ENCODE data around the gene ZCWPW1. TPM values are rescaled to one million over a fixed set of nuclear protein-coding genes. Genes with fewer than 3 reads are reported as not detected.

The ZCWPW1 gene
- total RNA-seq, 1 experiment from 2014 or later = 4.1 TPM

- CTCF ChIA-PET = interaction anchor here (1.4 kb wide), 1 partner anchor 69 kb away, joined by 3 read pairs; no protein-coding TSS in a partner anchor
- Mint-ChIP-seq H3K4me1 (ENCODE audit: low read depth, unreplicated experiment) (peaks cover 16% of the 10 kb centered on the region), H3K9me3 (ENCODE audit: low read depth, unreplicated experiment) (no peaks in the 10 kb centered on the region), H3K36me3 (ENCODE audit: insufficient read depth, unreplicated experiment) (peaks cover 27% of the 10 kb centered on the region), H3K27ac (ENCODE audit: unreplicated experiment) (no peak overlapping the region), H3K27me3 (ENCODE audit: unreplicated experiment) (no peaks in the 10 kb centered on the region), H3K4me3 (ENCODE audit: low read depth, unreplicated experiment) (peak overlapping the region; percentile 59)
- intact Hi-C loops (cut with micrococcal nuclease; ENCODE audit: unreplicated experiment) = loop anchor here (5.0 kb wide), 1 partner anchor 71 kb away; no protein-coding TSS in a partner anchor
- BruUV-seq (replicated peaks) = no TSS peak
- no peak for TF ChIP-seq CTCF (IDR thresholded peaks at IDR 0.05; ENCODE audit: unreplicated experiment)
- DNase-seq = no peak
These were observed 47.7 kb upstream of the ZCWPW1 start for GRCh38 chr7:100476101-100476780.

- Mint-ChIP-seq H3K4me1 (ENCODE audit: low read depth, unreplicated experiment) (peaks cover 16% of the 10 kb centered on the region), H3K4me3 (ENCODE audit: low read depth, unreplicated experiment) (no peak overlapping the region), H3K27me3 (ENCODE audit: unreplicated experiment) (no peaks in the 10 kb centered on the region), H3K27ac (ENCODE audit: unreplicated experiment) (no peak overlapping the region), H3K36me3 (ENCODE audit: insufficient read depth, unreplicated experiment) (peaks cover 27% of the 10 kb centered on the region), H3K9me3 (ENCODE audit: low read depth, unreplicated experiment) (no peaks in the 10 kb centered on the region)
- CTCF ChIA-PET = interaction anchor here (1.4 kb wide), 1 partner anchor 70 kb away, joined by 3 read pairs; no protein-coding TSS in a partner anchor
- no peak for TF ChIP-seq CTCF (IDR thresholded peaks at IDR 0.05; ENCODE audit: unreplicated experiment)
- DNase-seq = no peak
- intact Hi-C loops (cut with micrococcal nuclease; ENCODE audit: unreplicated experiment) = loop anchor here (5.0 kb wide), 1 partner anchor 72 kb away; no protein-coding TSS in a partner anchor
- no TSS peak for BruUV-seq (replicated peaks)
These were observed 47.0 kb upstream of the ZCWPW1 start for GRCh38 chr7:100475549-100475948.

- CTCF ChIA-PET = no interaction called here
- no peak for DNase-seq
These were observed 44.5 kb upstream of the ZCWPW1 start for GRCh38 chr7:100472854-100473499.

More at GRCh38 chr7:100472854-100473499, 44.5 kb upstream of the ZCWPW1 start:
- Mint-ChIP-seq H3K27me3 (ENCODE audit: unreplicated experiment) (no peaks in the 10 kb centered on the region), H3K4me1 (ENCODE audit: low read depth, unreplicated experiment) (peaks cover 16% of the 10 kb centered on the region), H3K9me3 (ENCODE audit: low read depth, unreplicated experiment) (no peaks in the 10 kb centered on the region), H3K4me3 (ENCODE audit: low read depth, unreplicated experiment) (no peak overlapping the region), H3K27ac (ENCODE audit: unreplicated experiment) (no peak overlapping the region), H3K36me3 (ENCODE audit: insufficient read depth, unreplicated experiment) (peaks cover 13% of the 10 kb centered on the region)
- intact Hi-C loops (cut with micrococcal nuclease; ENCODE audit: unreplicated experiment) = no loop called here
- TF ChIP-seq CTCF (IDR thresholded peaks at IDR 0.05; ENCODE audit: unreplicated experiment) = no peak
- BruUV-seq (replicated peaks) = no TSS peak
